COLO668 (cell line): ENCODE results near the gene PRSS53.

Experiments used
- DNase-seq: peaks from one replicate; lab custom pipeline; 2025; ENCODE audit not compliant: unreplicated experiment; lab: John Stamatoyannopoulos, UW

PRSS53 gene

DNA sequence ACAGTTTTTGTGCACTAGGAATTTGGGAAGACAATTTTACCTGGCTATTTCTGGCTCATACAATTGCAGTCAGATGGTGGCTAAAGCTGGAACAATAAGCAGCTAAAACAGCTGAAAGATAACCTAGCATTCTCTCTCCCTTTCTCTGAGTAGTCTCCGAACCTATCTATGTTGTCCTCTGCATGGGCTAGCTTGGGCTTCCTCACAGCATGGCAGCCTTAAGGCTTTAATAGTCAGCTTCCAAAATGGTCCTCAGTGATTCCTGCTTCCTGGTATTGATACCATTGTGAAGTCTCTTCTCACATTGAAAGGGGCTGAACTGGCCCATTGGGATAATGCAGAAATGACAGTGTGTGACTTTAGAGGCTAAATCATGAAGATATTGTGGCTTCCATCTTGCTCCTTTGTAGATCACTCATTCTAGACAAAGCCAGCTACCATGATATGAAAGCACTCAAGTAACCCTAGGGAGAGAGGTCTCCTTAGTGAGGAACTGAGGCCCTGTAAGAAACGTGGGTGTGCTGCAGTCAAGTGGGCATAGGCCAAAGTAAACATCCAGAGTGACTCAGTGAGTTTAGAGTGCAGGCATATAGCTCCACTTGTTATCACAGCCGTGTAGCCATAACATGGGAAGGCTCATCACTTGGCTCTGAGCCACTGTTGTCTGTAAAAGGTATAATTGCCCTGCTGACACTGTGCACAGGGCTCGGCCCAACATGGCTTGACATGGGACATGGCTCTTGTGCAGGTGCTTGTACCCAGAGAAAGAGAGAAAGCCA is 11.3 kb upstream of the PRSS53 start:
- DNase-seq: peak; percentile 10

DNA sequence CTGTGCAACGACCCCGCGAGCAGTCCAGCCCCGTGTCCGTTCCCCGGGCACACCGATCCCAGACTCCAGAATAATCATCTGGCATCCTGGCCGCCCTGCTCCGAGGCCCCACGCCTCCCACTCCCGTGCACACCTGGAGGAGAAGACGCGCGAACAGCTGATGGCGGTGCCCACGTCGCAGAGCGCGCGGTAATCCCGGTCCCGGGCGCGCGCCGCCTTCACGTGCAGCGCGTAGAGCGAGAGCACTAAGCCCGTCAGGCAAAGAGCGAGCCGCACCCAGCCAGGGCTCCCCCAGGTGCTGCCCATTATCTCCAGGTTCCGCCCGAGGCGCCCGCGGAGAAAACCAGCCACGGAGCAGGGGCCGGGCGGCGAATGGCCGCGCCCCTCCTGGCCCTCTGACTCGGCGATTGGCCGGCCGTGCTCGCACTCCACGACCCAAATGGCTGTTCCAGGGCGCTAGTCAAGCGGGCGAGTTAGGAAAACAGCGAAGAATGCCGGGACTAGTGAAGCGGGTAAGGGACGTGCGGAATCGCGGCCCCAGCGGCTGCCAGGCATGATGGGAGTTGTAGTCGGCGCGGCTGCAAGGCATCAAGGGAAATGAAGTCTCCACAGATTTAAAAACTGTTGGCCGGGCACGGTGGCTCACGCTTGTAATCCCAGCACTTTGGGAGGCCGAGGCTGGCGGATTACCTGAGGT is 5.8 kb upstream of the PRSS53 start, which contains the start of gene VKORC1:
TSS of gene VKORC1 (minus strand) at position 374 of the 697 bp plus-strand sequence. CDS start at position 306, 68 bp downstream.
- DNase-seq: peak; percentile 96

DNA sequence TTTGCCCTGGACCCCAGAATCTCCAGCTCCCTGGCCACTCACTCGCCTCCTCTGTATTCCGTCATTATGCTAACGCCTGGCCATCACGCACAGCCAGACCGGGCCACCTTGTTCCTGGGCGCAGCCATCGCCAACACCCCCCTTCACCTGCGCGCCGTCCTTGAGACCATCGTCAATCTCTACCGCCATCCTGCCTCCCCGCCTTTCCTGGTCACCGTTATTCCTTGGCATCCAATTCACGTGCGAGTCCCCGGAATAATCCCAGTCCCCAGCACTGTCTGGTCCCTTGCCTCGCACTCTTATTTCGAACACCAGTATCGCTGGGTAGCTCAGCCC is 5.3 kb upstream of the PRSS53 start:
- peak; percentile 45 for DNase-seq

DNA sequence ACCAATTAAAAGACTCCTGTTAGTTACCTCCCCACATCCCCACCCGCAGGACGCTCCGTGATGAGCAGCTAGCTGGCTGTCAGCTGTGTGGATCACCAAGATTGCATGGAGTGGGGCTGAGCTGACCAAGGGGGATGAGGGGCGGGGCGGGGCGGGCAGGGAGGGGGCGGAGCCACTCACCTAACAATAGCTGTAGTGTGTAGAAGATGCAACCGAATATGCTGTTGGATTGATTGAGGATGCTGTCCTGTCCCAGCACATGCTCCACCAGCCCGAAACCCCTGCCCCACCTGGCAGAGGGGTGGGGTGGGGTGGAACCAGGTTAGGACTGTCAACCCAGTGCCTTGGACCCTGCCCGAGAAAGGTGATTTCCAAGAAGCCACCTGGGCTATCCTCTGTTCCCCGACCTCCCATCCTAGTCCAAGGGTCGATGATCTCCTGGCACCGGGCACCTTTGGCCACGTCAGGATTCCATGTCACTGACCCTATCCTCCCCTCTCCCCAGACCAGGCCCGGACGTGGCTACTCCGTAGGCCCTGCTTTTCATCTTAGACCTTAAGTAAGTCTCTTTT is 4.5 kb upstream of the PRSS53 start:
- peak; percentile 39 for DNase-seq

DNA sequence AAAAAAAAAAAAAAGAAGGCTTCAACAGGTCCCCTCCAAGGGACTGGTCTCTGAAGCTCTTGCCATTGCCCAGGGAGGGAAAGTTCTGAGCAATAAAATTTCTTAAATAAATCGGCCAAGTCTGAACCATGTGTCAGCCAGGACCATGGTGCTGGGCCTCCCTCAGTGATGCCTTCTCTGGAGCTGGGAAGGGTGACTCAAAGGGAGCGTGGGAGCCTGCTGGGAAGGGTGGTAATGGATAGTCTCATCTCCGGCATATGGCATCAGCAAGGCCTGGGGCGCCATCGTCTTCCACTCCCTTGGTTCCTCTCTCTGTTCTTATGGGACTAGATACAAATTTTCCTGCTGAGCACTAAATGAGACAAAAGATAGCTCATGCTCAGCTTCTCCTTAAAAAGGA is 3.6 kb upstream of the PRSS53 start:
- DNase-seq: no peak

DNA sequence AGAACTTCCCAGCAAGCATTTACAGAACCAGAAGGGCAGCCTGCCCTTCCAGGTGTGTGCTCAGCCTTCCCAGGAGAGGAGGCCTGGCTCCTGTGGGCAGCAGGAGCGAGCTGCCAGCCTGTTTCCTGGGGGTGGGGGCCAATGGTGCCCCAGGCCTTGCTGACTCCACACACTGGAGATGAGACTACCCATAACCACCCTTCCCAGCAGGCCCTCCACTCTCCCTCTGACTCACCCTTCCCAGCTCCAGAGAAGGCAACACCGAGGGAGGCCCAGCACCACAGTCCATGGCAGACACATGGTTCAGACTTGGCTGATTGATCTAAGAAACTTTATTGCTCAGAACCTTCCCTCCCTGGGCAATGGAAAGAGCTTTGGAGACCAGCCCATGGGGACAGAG is 1.8 kb upstream of the PRSS53 start:
- no peak for DNase-seq

DNA sequence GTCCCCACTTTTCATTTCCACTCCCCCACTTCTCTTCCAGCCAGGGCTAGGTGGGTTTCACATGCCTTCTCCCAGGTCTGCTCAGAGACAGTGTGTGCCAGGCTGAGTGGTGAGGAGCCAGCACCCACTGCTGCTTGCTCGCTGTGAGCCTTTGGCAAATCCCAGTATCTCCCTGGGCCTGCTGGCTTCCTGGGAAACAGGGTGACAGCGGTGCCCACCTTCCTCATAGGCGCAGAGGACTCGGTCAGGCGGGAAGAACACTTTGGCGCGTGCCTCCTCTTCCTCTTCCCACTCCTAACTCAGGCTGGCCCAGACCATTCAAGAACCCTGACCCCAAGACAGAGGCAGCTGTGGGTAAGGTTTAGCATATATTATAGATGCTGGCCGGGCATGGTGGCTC is 456 bp upstream of the PRSS53 start:
- DNase-seq: no peak

DNA sequence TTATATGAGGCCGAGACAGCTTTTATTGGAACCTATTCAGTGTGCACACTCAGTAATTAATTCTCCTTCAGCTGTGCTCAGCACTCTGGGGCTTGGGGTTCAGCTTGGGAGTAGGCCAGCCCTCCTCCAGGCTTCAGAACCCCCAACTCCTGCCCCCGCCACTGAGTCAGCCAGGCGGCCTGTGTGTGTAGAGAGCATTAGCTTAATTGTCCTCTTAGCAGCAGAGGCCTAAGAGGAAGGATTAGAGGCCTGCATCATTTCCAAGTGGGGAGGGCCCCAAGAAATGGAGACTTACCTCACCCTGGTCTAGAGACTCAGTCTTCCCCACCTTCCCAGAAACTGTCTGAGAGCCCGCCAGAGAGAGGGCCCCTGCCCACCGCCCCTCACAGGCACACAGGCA is 772 bp downstream of the PRSS53 start:
- DNase-seq: no peak

DNA sequence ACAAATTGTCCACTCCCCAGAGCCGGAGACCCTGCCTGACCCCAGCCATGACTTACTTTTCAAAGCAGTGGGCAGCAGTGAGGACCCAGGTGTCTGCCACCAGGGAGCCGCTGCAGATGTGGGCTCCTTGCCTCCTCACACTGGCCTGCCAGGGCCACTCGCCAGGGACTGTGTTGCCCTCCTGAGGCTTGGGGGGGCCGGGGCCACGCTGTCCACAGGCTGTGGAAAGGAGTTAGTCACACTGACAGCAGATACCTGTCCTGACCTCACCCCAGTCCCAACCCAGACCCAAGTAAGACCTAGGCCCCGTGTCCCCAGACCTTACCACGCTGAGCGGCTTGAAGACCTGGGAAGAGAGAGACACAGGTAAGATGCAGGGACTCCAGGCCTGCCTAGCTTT is 1.3 kb downstream of the PRSS53 start:
- DNase-seq: no peak

DNA sequence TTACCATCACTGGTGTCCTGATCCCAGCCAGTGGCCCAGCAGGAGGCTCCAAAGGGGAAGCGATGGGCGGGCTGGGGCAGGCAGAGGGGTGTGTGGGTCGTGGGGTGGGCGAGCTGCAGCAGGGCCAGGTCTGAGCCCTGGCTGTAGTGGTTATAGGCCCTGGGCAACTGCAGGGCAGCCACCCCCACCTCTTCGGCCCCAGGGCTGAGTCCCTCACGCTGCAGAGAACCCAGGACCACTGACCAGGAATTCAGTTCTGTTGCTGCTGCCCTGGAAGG is 2.2 kb downstream of the PRSS53 start:
- DNase-seq: no peak

DNA sequence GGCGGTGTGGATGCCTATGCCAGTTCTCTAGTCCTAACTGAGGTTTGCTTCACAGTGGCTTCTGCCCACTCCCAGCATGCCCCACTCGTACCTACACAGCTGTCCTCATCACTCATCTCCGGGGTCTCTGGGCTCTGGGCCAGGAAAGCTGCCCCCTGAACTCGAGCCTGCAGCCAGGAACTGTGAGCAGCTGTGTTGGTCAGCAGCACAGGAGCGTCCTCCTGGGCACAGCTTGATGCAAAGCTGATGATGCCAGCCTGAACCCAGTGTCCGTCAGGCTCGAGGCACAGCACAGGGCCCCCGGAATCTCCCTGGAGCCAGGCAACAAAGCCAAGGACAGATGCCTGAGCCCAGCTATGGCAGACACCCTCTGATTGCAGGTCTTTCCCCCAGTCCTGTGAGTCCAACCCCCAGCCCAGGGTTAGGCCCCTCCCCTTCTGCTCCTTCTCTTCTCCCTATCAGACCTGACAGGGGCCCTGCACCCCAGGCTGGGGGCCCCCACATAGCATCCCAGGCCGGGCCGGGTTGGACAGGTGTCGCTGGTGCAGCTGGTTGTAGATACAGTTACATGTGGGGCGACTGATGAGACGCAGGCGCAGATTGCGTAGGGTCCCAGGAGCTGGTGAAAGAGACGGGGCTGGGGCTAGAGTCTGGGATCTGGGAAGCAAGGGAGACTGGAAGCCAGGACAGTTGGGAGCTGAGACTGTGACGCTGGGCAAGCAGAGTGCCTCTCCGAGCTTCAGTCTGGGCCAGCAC is 2.7 kb downstream of the PRSS53 start:
- DNase-seq: no peak

DNA sequence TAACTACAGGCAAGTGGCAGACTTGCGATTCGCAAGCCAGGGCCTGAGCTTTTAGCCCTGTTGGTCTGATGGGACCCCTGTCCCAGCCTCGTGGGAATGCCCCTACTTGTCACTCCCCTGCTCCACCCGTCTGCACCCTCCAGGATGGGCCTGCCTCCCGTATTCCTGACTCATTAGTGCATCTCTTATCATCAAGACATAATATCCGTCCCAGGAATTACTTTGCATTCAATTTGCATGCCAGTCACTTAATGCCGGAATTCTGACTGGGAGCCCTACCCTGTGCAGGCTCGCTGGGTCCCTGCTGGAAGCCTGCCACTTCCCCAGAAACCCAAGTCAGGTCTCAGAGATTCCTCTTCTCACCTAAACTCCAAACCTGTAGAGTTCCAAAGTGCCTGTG is 3.3 kb downstream of the PRSS53 start:
- DNase-seq: no peak

DNA sequence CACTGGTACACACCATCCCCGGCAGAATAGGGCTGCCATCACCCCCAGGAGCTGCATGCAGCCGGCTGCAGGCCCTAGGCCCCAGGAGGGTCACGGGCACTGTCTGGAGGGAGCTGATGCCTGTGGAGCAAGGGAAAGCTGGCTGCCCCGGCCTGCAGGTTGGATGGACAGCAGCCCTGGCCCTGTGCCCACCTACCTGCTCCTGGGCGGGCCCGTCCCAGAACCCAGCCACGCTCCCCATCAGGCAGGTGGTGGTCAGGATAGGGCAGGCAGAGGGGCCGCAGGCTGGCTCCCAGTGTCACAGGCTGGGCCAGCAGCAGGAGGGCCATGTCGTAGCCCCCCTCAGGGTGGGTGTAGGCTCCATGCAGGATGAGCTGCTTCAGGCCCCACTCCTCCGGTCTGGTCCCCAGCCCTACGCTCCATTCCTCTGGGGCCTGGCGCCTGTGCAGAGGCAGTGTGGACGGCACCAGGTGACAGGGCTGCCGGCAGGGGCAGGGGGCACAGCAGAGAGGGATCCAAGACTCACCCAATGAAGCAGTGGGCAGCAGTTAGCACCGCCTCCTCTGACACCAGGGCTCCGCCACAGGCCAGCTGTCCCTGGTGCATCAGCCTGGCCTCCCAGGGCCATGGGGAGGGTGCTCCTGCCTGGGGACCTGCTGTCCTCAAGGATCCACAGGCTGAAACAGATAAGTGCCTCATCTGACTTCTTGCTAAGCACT is 4.0 kb downstream of the PRSS53 start:
- no peak for DNase-seq

DNA sequence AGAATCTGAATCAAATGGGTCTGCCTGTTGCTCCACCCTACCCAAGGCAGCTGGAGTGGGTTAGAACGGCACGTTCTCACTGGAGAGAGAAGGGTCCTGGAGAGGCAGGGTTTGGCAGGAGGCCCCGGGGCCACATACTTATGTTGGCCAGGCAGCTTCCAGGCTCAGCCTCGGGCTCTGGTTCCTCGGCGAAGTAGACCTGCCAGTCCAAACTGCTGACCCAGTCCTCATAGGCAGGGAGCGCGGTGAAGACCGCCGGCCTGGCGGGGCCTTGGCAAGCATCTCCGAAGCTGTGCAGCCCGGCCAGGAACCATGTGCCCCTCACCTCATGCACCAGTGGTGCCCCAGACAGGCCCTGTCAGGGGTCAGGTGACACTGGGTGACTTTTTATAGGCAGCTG is 4.8 kb downstream of the PRSS53 start:
- no peak for DNase-seq

DNA sequence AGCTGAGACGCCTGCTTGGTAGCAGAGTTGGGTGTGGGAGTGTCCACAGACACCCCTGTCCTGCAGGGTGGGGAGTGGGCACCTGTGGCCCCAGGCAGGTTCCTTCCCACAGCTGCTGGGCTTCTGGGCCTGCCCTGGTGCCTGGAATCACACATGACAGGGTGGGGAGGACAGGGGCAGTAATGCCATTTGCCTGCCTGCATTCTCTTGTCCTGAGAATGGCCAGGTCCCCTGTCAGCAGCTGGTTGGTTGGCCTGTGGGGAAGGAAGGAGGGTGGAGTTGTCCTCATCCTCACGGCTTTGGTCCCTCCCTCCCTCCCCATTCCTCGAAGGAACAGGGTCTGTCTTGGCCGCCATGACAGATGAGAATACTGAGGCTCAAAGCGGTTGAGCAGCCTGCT is 5.2 kb downstream of the PRSS53 start:
- no peak for DNase-seq

DNA sequence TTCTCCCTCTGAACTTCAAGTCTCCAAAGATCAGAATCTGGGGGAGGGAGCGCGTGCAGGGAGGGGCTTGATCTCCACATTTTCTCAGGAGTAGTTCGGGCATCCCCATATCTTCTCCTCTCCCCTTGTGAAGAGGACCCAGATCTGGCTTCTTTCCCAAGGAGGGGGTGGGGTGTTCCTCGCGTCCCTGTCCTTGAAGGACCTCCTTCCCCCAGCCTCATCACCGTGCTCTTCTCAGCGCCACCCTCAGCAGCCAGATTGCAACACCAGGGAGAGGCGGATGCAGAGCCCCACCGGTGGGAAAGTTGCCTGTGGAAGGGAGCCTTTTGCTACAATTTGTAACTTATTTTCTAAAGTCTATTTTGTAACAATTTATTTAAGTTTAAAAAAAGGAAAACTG is 5.7 kb downstream of the PRSS53 start:
- no peak for DNase-seq

DNA sequence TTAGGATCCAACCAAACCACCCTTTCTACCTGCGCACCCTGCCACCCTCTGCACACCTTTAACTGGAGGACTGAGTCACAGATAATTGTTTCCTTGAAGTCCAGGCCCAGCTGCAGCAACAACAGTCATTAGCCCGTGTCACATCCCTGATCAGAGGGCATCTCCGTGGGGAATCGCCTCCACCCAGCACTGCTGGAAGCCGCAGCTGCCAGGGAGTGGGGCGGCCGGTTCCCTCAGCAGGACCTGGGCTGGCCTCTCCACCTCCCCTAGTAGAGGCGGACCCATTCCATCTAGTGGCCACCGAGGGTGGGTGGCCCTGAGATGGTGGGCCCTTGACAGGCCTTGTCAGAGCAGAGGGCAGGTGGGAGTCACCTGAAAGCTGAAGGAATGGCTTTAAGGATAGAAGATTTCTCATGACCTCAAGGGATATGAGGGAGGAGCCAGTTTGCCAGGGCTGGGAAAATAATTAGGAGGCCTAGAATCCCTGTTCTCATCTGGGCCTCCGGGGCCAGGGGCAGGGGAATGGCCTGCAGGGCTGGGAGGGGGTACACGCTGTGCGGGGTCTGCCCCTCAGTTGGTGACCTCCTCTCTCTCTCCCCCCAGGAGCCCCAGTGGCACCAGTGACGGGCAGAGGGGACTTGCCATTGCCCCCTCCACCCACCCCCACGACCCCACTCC is 6.2 kb downstream of the PRSS53 start:
- no peak for DNase-seq

DNA sequence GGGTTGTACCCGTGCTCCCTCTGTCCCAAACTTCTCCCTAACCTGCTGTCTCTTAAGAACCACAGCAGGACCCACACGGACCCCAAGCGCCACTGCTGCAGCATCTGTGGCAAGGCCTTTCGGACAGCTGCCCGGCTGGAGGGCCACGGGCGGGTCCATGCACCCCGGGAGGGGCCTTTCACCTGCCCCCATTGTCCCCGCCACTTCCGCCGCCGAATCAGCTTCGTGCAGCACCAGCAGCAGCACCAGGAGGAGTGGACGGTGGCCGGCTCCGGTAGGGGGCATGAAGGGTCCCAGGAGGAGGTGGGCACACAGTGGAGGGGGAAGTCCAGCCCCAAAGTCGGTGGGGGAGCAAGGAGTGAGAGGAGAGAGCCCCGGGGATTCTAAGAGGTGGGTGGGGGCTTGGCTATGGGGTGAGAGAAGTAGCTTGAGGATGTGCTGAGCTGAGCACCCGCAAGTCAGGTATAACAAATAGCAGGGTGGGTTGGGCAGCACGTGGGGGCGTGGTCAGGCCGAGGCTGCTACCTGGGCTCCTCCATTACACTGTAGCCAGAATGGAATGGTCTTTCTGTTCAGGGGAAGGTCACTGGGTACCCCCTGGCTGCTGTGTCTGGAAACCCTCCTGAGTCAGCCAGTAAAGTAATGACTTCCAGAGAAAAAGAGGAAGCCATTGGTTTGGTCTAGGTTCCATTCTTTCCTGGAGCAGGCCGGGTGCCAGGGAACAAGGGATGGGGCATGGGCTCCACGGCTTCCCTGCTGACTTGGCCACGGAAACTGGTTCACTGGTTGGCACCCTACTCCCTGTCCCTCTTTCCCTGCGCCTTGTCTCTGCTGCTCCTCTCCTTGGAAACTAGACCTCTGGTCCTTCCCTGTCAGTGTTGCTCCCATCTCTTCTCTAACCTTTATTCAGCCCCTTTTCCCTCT is 7.1 kb downstream of the PRSS53 start:
- no peak for DNase-seq

DNA sequence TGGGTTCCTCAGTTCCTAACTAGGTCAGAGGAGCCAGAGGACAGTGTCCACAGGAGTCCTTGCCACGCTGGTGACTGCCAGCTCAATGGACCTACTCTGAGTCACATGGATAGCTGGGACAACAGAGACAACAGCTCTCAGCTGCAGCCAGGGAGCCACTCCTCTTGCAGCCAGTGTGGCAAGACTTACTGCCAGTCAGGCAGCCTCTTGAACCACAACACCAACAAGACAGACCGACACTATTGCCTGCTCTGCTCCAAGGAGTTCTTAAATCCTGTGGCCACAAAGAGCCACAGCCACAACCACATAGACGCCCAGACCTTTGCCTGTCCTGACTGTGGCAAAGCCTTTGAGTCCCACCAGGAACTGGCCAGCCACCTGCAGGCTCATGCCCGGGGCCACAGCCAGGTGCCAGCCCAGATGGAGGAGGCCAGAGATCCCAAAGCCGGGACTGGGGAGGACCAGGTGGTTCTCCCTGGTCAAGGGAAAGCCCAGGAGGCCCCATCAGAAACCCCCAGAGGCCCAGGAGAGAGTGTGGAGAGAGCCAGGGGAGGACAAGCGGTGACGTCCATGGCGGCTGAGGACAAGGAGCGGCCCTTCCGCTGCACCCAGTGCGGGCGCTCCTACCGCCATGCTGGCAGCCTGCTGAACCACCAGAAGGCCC is 7.9 kb downstream of the PRSS53 start:
- no peak for DNase-seq
